ENCODE data around the gene AREL1.

DNA sequence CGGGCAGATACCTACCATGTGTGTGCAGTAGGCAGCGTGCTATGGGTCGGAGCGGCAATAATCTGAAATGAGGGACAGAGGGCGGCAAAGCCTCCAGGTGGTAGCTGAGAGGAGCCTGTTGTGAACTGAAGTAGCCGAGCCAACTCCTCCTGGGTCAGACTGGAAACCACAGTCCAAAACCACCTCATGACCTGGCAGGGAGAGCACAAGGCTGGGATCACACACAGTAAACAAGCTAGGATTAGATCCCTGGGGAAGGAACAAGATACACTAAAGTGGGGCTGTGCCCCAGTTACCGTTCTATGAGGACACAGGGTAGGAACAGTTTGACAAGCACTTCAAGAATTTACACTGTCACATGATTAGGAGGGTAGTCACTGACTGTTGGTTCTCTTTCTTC is 49.0 kb downstream of the AREL1 start:
- TF ChIP-seq, protein P1, sequence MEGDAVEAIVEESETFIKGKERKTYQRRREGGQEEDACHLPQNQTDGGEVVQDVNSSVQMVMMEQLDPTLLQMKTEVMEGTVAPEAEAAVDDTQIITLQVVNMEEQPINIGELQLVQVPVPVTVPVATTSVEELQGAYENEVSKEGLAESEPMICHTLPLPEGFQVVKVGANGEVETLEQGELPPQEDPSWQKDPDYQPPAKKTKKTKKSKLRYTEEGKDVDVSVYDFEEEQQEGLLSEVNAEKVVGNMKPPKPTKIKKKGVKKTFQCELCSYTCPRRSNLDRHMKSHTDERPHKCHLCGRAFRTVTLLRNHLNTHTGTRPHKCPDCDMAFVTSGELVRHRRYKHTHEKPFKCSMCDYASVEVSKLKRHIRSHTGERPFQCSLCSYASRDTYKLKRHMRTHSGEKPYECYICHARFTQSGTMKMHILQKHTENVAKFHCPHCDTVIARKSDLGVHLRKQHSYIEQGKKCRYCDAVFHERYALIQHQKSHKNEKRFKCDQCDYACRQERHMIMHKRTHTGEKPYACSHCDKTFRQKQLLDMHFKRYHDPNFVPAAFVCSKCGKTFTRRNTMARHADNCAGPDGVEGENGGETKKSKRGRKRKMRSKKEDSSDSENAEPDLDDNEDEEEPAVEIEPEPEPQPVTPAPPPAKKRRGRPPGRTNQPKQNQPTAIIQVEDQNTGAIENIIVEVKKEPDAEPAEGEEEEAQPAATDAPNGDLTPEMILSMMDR (IDR thresholded peaks at IDR 0.05; ENCODE audit: insufficient read depth, low read length): no peak
- TF ChIP-seq, protein P2, sequence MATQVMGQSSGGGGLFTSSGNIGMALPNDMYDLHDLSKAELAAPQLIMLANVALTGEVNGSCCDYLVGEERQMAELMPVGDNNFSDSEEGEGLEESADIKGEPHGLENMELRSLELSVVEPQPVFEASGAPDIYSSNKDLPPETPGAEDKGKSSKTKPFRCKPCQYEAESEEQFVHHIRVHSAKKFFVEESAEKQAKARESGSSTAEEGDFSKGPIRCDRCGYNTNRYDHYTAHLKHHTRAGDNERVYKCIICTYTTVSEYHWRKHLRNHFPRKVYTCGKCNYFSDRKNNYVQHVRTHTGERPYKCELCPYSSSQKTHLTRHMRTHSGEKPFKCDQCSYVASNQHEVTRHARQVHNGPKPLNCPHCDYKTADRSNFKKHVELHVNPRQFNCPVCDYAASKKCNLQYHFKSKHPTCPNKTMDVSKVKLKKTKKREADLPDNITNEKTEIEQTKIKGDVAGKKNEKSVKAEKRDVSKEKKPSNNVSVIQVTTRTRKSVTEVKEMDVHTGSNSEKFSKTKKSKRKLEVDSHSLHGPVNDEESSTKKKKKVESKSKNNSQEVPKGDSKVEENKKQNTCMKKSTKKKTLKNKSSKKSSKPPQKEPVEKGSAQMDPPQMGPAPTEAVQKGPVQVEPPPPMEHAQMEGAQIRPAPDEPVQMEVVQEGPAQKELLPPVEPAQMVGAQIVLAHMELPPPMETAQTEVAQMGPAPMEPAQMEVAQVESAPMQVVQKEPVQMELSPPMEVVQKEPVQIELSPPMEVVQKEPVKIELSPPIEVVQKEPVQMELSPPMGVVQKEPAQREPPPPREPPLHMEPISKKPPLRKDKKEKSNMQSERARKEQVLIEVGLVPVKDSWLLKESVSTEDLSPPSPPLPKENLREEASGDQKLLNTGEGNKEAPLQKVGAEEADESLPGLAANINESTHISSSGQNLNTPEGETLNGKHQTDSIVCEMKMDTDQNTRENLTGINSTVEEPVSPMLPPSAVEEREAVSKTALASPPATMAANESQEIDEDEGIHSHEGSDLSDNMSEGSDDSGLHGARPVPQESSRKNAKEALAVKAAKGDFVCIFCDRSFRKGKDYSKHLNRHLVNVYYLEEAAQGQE (IDR thresholded peaks at IDR 0.05; ENCODE audit: insufficient replicate concordance, low read depth): no peak
- TF ChIP-seq POLR2AphosphoS5 (IDR thresholded peaks at IDR 0.05; ENCODE audit: low read depth) (no peak), GABPA (IDR thresholded peaks at IDR 0.05; ENCODE audit: low read depth) (no peak), SPI1 (IDR thresholded peaks at IDR 0.05; ENCODE audit: borderline replicate concordance, low read depth) (no peak)
